ENCODE results near the gene SLC45A1.
"Not testable (repeated sequence)": the region's sequence is repeated elsewhere in the genome, so short reads cannot be mapped to it uniquely, and the experiment has no call there.

Gene SLC45A1

DNA sequence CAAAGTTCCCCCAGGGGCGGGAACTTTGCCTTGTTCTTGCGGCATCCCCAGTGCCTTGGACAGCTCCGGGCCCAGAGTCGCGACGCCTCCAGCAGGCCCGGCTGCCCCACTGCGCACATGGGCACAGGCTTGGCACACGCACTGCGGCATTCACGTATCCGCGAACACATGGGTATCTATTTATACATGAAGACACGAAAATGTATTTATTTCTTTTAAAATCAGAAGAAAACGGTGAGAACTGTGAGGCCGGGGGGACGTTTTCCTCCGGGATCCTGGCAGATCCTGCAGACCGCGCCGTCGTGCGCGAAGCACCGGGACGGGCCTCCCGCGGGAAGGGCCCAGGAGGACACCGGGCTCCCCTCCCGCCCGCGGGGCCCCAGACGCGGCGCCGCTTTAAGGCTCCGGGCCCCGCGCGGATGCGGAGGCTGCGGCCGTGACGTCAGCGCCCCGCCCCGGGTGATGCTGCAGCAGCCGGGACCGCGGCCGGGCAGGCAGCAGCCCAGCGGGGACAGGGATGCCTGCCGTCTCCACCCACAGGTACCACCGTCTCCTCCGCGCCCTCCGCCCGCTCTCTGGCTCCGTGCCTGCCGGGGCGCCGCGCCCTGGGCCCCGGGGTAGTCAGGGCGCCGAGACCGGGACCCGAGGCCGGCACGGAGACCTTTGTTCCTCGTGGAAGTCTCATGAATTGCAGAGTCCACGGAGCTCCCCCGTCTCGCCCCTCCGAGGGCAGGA lies at the start of gene SLC45A1:
TSS of gene SLC45A1 (plus strand) at position 468 of the 735 bp plus-strand sequence. CDS start 6,216 bp downstream, outside the sequence.
- Mint-ChIP-seq H3K27me3 (peaks cover 57 to 59% of the 10 kb centered on the region in 2 donors), H3K36me3 (peaks cover 0 to 4% of the 10 kb centered on the region in 2 donors), H3K4me3 (peak within 1 kb of the TSS; percentile 83 to 85), H3K4me1 (peaks cover 8 to 23% of the 10 kb centered on the region in 2 donors), H3K9me3 (peaks cover 3 to 4% of the 10 kb centered on the region in 2 donors), H3K27ac (no peak within 1 kb of the TSS)
- DNase-seq: peak; percentile 47
- ATAC-seq (replicated peaks): peak; percentile 89 to 92

DNA sequence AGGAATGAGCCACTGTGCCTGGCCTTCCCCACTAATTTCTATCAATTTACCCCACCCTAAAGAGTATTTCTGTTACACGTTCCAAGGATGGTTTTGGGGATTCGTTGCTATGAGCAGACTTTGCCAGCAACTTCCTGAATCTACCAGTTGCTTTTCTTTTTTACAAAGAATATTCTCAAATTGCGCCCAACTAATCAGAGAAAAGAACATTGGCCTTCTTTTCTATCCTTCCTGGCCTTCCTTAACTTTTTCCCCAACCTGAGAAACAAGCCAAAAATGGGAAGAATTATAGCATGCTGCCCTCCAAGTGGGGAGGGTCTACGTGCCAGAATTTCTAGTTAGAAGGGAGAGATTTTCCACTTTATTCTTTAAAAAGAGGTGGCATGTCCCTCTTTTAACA lies 44.9 kb upstream of the SLC45A1 start:
- Mint-ChIP-seq H3K4me1 (peaks cover 0 to 2% of the 10 kb centered on the region in 2 donors), H3K4me3 (no peak overlapping the region), H3K27ac (no peak overlapping the region), H3K9me3 (peaks cover 0 to 4% of the 10 kb centered on the region in 2 donors), H3K27me3 (peaks cover 33 to 42% of the 10 kb centered on the region in 2 donors), H3K36me3 (no peaks in the 10 kb centered on the region)
- ATAC-seq (replicated peaks) (no peak), DNase-seq (no peak)

DNA sequence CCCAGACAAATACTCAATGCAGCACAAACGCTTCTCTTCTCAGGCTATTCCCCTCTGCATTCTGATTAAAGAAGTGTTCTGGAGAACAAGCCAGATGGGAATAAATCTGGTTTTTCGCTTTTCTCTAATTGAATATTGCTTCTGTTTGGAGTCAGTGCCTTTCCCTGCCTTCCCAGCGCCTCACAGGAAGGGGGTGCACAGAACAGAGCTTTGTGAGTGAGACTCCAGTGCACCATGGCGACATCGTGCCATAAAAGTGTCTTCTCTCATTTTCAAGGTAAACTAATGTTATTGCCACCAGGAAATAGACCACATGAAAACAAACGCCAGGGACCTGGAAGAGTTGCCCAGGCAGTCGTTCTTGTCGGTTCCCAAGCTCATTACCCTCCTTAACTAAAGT lies 43.6 kb upstream of the SLC45A1 start:
- peaks cover 0 to 2% of the 10 kb centered on the region in 2 donors for H3K4me1 Mint-ChIP-seq
- no peak overlapping the region for H3K27ac Mint-ChIP-seq
- DNase-seq: no peak
- H3K27me3 Mint-ChIP-seq: peaks cover 39 to 46% of the 10 kb centered on the region in 2 donors
- no peak for ATAC-seq (replicated peaks)
- peaks cover 0 to 4% of the 10 kb centered on the region in 2 donors for H3K9me3 Mint-ChIP-seq
- no peak overlapping the region for H3K4me3 Mint-ChIP-seq
- H3K36me3 Mint-ChIP-seq: no peaks in the 10 kb centered on the region

DNA sequence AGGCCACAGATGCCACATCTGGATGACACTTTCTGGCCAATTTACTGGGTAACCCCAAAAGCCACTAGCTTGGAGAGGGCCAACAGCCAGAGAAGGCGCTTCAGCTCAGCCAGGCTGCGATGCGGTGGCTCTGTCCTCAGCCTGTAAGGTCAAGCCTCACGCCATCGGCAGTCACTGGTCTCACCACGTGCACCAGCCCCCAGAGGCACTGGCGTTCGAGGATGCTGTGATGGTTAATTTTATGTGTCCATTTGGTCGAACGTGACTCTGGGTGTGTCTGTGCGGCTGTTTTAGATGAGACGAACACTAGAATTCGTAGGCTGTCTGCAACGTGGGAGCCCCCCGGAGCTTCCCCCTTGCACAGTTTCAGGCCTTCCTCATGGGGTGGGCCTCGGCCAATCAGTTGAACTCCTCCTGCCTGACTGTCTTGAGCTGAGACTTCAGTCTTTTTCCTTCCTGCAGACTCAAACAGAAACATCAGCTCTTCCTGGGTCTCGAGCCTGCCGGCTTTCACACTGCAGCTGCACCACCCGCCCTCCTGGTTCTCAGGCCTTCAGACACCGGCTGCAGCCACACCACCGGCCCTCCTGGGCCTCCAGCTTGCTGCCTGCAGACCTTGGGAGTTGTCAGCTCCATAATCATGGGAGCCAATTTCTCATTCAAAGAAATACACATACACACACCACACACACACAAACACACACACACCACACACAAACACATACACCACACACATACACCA lies 41.6 kb upstream of the SLC45A1 start:
- peaks cover 0 to 2% of the 10 kb centered on the region in 2 donors for H3K4me1 Mint-ChIP-seq
- peaks cover 3 to 6% of the 10 kb centered on the region in 2 donors for H3K9me3 Mint-ChIP-seq
- no peak for ATAC-seq (replicated peaks)
- H3K27me3 Mint-ChIP-seq: peaks cover 27 to 30% of the 10 kb centered on the region in 2 donors
- no peak overlapping the region for H3K4me3 Mint-ChIP-seq
- H3K36me3 Mint-ChIP-seq: no peaks in the 10 kb centered on the region
- DNase-seq: no peak
- H3K27ac Mint-ChIP-seq: no peak overlapping the region

DNA sequence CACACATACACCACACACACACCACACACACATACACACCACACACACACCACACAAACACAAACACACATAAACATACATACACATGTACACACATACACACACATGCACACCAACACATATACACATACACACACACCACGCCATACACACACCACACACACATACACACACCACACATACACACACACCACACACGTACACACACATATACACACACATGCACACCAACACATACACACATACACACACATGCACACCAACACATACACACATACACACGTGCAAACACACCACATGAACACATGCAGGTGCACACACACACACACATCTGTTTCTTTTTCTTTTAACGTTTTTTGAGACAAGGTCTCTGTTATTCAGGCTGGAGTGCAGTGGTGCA lies 41.0 kb upstream of the SLC45A1 start:
- peaks cover 4 to 5% of the 10 kb centered on the region in 2 donors for H3K4me1 Mint-ChIP-seq
- peaks cover 3 to 6% of the 10 kb centered on the region in 2 donors for H3K9me3 Mint-ChIP-seq
- H3K27me3 Mint-ChIP-seq: peaks cover 23 to 29% of the 10 kb centered on the region in 2 donors
- DNase-seq (no peak), ATAC-seq (replicated peaks) (no peak)
- H3K36me3 Mint-ChIP-seq: no peaks in the 10 kb centered on the region
- no peak overlapping the region for H3K27ac Mint-ChIP-seq
- H3K4me3 Mint-ChIP-seq: no peak overlapping the region

DNA sequence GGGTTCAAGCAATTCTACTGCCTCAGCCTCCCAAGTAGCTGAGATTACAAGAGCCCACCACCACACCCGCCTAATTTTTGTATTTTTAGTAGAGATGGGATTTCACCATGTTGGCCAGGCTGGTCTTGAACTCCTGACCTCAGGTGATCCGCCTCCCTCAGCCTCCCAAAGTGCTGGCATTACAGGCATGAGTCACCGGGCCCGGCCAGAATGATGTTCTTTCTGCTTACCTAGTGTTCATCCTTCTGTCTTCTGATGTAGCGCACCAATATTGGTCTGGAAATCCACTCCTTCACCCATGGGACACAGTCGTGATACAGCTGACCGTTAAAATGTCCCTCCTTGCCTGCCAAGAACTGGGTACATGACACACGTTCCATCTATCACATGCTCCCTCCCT lies 39.2 kb upstream of the SLC45A1 start:
- peaks cover 17 to 22% of the 10 kb centered on the region in 2 donors for H3K4me1 Mint-ChIP-seq
- not testable (repeated sequence) for H3K4me3 Mint-ChIP-seq; ATAC-seq (replicated peaks); DNase-seq; H3K9me3 Mint-ChIP-seq; H3K36me3 Mint-ChIP-seq; H3K27ac Mint-ChIP-seq
- H3K27me3 Mint-ChIP-seq: peaks cover 26 to 33% of the 10 kb centered on the region in 2 donors

DNA sequence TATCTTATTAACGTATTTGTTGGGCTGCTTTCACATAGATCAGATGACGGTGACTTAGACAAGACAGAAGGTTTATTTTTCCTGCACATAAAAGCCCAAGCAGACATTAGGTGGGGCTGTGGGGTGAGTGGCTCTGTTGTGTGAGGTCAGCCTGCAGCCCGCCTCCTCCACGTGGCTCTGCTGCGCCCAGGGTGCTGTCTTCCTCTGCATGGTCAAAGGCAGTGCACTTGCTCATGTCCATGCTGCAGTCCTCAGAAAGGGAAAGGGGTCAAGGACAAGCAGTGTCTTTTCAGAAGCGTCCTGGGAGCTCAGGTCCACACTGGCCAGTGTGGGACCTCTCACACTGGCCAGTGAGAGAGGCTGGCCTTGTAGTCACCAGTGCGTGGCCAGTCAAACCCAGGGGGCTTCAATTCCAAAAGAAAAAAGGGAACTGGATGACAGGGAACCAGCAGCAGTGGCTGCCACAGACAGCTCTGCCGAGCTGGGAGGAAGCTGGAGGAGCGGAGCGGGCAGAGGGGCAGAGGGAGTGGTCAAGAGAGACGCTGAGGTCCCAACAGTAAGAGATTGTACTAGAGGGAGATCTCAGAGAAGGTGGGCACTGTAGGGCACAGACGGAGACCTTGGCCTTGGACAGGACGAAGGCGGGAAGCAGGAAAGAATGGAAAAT lies 35.9 kb upstream of the SLC45A1 start:
- Mint-ChIP-seq H3K4me1 (peaks cover 17 to 28% of the 10 kb centered on the region in 2 donors), H3K27ac (peak overlapping the region; percentile 78), H3K4me3 (peak overlapping the region; percentile 56 to 58), H3K9me3 (peaks cover 3% of the 10 kb centered on the region in 2 donors), H3K27me3 (peaks cover 32 to 35% of the 10 kb centered on the region in 2 donors), H3K36me3 (no peaks in the 10 kb centered on the region)
- DNase-seq (no peak), ATAC-seq (replicated peaks) (no peak)

DNA sequence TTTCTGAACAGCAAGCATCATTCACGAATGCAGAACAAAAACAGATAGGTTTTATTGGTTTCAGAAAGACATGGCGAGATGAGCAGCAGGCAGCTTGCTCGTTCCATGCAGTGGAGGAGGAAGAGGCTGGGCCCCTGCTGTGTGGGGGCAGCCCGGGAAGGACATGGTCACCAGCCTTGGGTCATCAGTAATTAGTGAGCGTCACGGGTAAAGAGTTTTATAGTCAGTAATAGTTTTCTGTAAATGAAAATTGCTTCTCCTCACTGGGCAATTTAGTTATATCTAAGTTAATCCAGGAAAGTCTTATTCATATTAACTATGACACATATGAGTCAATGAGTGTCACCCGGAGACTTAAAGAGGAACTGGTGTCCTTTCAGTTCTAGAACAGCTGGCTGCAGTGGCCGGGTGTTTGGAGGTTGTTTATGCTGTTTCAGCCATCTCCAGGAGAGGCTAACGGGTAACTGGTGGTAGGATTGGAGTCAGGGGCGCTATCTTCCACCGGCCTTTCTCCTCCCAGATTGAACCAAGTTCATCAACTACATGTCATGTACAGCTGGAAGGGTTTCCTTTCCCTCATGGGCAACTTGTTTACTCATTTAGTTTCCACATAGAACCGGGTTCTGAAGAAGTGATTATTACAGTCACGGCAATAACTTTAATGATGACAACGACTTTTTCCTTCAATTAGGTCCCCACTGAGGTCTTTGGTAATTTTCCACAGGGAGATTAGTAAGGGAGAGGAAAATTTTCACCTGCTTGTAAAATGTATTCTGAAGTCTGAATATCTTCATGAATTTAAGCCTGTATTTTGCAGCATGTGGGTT lies 34.6 kb upstream of the SLC45A1 start:
- H3K27me3 Mint-ChIP-seq: peaks cover 30 to 35% of the 10 kb centered on the region in 2 donors
- H3K9me3 Mint-ChIP-seq: peaks cover 2 to 3% of the 10 kb centered on the region in 2 donors
- ATAC-seq (replicated peaks) (peak; percentile 97 to 98), DNase-seq (peak; percentile 58)
- H3K4me1 Mint-ChIP-seq: peaks cover 17 to 28% of the 10 kb centered on the region in 2 donors
- H3K36me3 Mint-ChIP-seq: no peaks in the 10 kb centered on the region
- H3K27ac Mint-ChIP-seq: peak overlapping the region; percentile 78
- H3K4me3 Mint-ChIP-seq: peak overlapping the region; percentile 52 to 68

DNA sequence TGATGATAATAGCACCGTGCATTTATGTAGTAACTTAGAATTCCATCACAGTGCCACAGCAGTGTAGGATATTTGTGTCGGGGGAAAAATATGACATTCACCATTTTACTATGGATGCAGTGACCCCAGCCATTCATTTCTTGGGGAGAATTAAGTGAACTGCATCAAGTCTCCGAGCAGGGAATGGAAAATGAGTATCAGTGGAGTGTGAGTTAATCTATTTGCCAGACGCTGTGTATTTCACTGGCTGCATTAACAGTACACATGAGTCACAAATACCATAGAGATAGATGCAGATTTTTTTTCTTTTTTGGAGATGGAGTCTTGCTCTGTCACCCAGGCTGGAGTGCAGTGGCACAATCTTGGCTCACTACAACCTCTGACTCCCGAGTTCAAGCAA lies 33.8 kb upstream of the SLC45A1 start:
- Mint-ChIP-seq H3K4me3 (no peak overlapping the region), H3K27me3 (peaks cover 25 to 30% of the 10 kb centered on the region in 2 donors), H3K36me3 (no peaks in the 10 kb centered on the region), H3K4me1 (peaks cover 17 to 28% of the 10 kb centered on the region in 2 donors), H3K27ac (no peak overlapping the region), H3K9me3 (peaks cover 2 to 3% of the 10 kb centered on the region in 2 donors)
- no peak for ATAC-seq (replicated peaks)
- DNase-seq: no peak

DNA sequence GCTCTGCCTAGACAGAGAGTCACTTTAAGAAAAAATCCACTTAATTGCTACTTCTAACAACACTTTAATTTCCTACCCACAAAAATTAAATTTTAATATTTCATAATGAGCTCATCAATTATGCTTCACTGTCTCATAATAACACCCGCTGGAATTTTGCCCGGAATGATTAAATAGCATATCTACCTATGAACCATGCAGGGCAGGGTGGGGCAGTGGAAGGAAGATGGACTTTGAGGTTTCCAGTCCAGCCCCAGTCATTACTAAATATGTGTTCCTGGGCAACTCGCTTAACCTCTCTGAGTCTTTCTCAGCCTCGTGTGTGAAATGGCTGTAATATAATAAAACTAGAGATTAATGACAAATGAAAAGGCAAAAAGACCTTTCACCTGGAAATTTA lies 32.8 kb upstream of the SLC45A1 start:
- ATAC-seq (replicated peaks) (no peak), DNase-seq (no peak)
- H3K27me3 Mint-ChIP-seq: peaks cover 25 to 30% of the 10 kb centered on the region in 2 donors
- no peak overlapping the region for H3K27ac Mint-ChIP-seq
- H3K36me3 Mint-ChIP-seq: no peaks in the 10 kb centered on the region
- H3K4me3 Mint-ChIP-seq: no peak overlapping the region
- H3K4me1 Mint-ChIP-seq: peaks cover 17 to 28% of the 10 kb centered on the region in 2 donors
- H3K9me3 Mint-ChIP-seq: peaks cover 2 to 3% of the 10 kb centered on the region in 2 donors

DNA sequence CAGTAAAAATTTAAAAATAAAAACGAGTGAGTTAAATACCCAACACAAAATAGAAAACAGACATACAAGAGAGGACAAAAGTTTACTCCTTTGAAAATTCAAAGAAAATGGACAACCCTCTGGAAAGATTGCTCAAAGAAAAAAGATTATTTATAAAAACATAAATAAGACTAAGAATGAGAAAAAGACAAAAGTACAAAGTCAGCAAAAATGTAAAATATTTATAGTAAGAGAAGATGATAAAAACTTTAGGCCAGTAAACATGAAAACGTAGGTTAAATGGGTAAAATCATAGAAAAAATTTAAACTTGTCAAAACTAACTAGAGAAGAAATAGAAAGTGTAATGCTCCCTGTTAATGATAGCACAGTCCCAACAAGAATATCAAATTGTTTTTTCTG lies 31.9 kb upstream of the SLC45A1 start:
- no peaks in the 10 kb centered on the region for H3K36me3 Mint-ChIP-seq
- DNase-seq (no peak), ATAC-seq (replicated peaks) (no peak)
- no peak overlapping the region for H3K4me3 Mint-ChIP-seq
- H3K4me1 Mint-ChIP-seq: peaks cover 17 to 28% of the 10 kb centered on the region in 2 donors
- no peak overlapping the region for H3K27ac Mint-ChIP-seq
- peaks cover under 1 to 1% of the 10 kb centered on the region in 2 donors for H3K9me3 Mint-ChIP-seq
- peaks cover 21 to 30% of the 10 kb centered on the region in 2 donors for H3K27me3 Mint-ChIP-seq

DNA sequence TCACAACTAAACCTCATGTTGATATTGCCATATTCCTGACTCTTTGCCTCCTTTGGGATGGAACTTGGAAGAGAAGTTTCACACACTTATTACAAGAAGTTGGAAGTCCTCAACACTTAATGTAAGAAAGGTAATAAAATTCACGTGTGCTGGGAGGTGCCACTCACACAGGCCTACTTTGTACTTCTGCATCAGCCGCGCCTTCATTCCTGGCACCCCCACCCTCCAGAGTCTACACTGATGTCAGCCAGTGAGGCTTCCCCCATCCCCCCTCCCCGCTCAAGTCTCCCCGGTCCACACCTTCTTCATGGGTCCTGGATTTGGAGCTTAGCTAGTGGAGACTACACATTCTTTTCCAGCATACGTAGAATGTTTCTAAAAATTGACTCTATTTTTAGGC lies 24.8 kb upstream of the SLC45A1 start:
- no peaks in the 10 kb centered on the region for H3K4me1 Mint-ChIP-seq
- H3K27me3 Mint-ChIP-seq: peaks cover 13 to 23% of the 10 kb centered on the region in 2 donors
- no peaks in the 10 kb centered on the region for H3K36me3 Mint-ChIP-seq
- no peak for DNase-seq
- H3K4me3 Mint-ChIP-seq: no peak overlapping the region
- no peak overlapping the region for H3K27ac Mint-ChIP-seq
- no peak for ATAC-seq (replicated peaks)
- no peaks in the 10 kb centered on the region for H3K9me3 Mint-ChIP-seq

DNA sequence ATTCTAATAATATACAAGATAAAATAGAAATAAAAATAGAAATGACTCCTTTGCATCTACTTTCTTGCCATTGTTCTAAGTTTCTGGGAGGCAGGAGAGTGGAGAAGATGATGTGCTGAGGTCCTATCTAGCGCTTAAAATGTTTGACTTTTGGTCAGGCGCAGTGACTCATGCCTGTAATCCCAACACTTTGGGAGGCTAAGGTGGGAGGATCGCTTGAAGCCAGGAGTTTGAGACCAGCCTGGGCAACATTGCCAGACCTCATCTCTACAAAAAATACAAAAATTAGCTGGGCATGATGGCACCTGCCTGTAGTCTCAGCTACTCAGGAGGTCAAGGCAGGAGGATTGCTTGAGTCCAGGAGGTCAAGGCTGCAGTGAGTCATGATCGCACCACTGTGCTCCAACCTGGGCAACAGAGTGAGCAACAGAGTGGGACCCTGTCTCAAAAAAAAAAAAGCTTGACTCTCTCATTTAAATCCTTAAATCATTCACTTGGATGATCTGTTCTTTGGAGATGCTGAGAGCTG lies 24.2 kb upstream of the SLC45A1 start:
- H3K4me3 Mint-ChIP-seq: no peak overlapping the region
- no peaks in the 10 kb centered on the region for H3K9me3 Mint-ChIP-seq
- H3K36me3 Mint-ChIP-seq: no peaks in the 10 kb centered on the region
- H3K27me3 Mint-ChIP-seq: peaks cover 13 to 27% of the 10 kb centered on the region in 2 donors
- ATAC-seq (replicated peaks): no peak
- no peak for DNase-seq
- no peak overlapping the region for H3K27ac Mint-ChIP-seq
- H3K4me1 Mint-ChIP-seq: no peaks in the 10 kb centered on the region
